Measurements from ENCODE around the gene EID2. TPM values are rescaled to one million over a fixed set of nuclear protein-coding genes. Genes with fewer than 3 reads are reported as not detected.

Gene EID2
- polyA plus RNA-seq, 1 of the 3 experiments (the other 2 are of a cell fraction): 14.1 TPM

GRCh38 chr19:39499932-39500331 lies 40.0 kb downstream of the EID2 start:
- WGBS (ENCODE audit: low lambda C conversion rate): 57% methylated on average over 8 of the region's 8 CpGs
- Histone ChIP-seq H4K20me1 (ENCODE audit: insufficient read depth) (no peaks in the 10 kb centered on the region), H3K27ac (ENCODE audit: low read depth in 2 of 2, low read length in 1 of 2) (no peak overlapping the region), H3K79me2 (ENCODE audit: insufficient read depth) (no peaks in the 10 kb centered on the region), H3K9me3 (no peaks in the 10 kb centered on the region), H2AFZ (ENCODE audit: low read depth) (no peak overlapping the region), H3K9me2 (no peaks in the 10 kb centered on the region), H3F3A (replicated peaks; ENCODE audit: insufficient read depth) (no peaks in the 10 kb centered on the region), H3K4me2 (no peak overlapping the region), H3K9ac (no peak overlapping the region), H3K27me3 (ENCODE audit: insufficient read depth) (no peaks in the 10 kb centered on the region; the same call in 1 of the 2 replicates), H3K36me3 (replicated peaks in 1 of 2; ENCODE audit: control insufficient read depth in 1 of 2, insufficient read depth in 2 of 2, low read length in 1 of 2) (no peaks in the 10 kb centered on the region), H3K4me1 (ENCODE audit: control insufficient read depth in 1 of 2, insufficient read depth in 2 of 2, low read depth in 1 of 2, low read length in 1 of 2) (peaks cover 0 to 9% of the 10 kb centered on the region in 2 experiments; a peak in 1 of 4 replicates), H3K4me3 (ENCODE audit: low read depth in 2 of 2, low read length in 1 of 2) (no peak overlapping the region)
- ChIA-PET POLR2A (no interaction called here), CTCF (interaction anchor here (1.0 to 3.0 kb wide), 4 partner anchors 10 to 39 kb away, joined by 3 to 15 read pairs (median 9); partner anchors contain the start of gene EID2B)
- TF ChIP-seq EZH2phosphoT487 (IDR thresholded peaks at IDR 0.05; ENCODE audit: borderline replicate concordance, low read depth) (no peak), YY1 (IDR thresholded peaks at IDR 0.05; ENCODE audit: low read depth) (no peak), RFX5 (IDR thresholded peaks at IDR 0.05; ENCODE audit: low read length) (no peak)
- DNase-seq: no peak

DNA sequence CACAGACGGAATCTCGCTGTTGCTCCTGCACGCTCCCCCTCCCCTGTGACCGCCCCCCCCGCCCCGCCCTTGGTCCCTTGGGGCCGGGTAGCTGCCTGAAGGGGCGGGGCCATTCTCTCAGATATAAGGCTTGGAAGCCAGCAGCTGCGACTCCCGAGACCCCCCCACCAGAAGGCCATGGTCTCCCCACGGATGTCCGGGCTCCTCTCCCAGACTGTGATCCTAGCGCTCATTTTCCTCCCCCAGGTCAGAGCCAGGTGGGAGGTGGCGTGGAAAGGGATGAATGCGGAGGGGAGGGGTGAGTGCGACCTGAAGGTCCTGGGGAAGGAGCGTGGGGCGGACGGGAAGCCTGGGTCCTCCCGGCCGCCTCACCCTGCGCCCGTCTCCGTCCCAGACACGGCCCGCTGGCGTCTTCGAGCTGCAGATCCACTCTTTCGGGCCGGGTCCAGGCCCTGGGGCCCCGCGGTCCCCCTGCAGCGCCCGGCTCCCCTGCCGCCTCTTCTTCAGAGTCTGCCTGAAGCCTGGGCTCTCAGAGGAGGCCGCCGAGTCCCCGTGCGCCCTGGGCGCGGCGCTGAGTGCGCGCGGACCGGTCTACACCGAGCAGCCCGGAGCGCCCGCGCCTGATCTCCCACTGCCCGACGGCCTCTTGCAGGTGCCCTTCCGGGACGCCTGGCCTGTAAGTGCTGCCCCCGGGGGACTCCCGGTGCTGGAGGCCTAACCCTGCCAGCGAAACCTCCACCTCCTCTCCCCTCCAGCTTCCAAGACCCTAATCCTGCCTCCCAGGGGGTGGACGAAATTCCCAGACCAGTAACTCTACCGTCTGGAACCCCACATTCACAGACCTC lies 40.9 kb downstream of the EID2 start, which contains the start of gene DLL3:
Gene DLL3, plus strand, starts transcription at position 150 of the 845 bp plus-strand sequence. Its CDS starts 28 bp downstream, at position 178.
- WGBS (ENCODE audit: low lambda C conversion rate): 13% methylated on average over 37 of the region's 60 CpGs
- ChIA-PET CTCF (interaction anchor here (0.7 to 3.0 kb wide), 9 partner anchors 8 to 41 kb away, joined by 3 to 16 read pairs (median 5); partner anchors contain the start of genes EID2 and EID2B), POLR2A (interaction anchor here (1.4 kb wide), 1 partner anchor 33 kb away, joined by 4 read pairs; the partner anchor contains the start of gene EID2B)
- Histone ChIP-seq H3K27me3 (ENCODE audit: insufficient read depth) (no peaks in the 10 kb centered on the region; the same call in 1 of the 2 replicates), H3K4me2 (peak within 1 kb of the TSS; percentile 56), H3K9ac (no peak within 1 kb of the TSS), H3K27ac (ENCODE audit: low read depth in 2 of 2, low read length in 1 of 2) (peak within 1 kb of the TSS in 1 of 2 experiments; percentile 40; a peak in 1 of 4 replicates), H3K36me3 (replicated peaks in 1 of 2; ENCODE audit: control insufficient read depth in 1 of 2, insufficient read depth in 2 of 2, low read length in 1 of 2) (no peaks in the 10 kb centered on the region), H4K20me1 (ENCODE audit: insufficient read depth) (no peaks in the 10 kb centered on the region), H3K9me2 (no peaks in the 10 kb centered on the region), H3F3A (replicated peaks; ENCODE audit: insufficient read depth) (no peaks in the 10 kb centered on the region), H3K4me1 (ENCODE audit: control insufficient read depth in 1 of 2, insufficient read depth in 2 of 2, low read depth in 1 of 2, low read length in 1 of 2) (peaks cover 0 to 9% of the 10 kb centered on the region in 2 experiments; a peak in 1 of 4 replicates), H2AFZ (ENCODE audit: low read depth) (peak within 1 kb of the TSS; percentile 12; the same call in 1 of the 2 replicates), H3K9me3 (no peaks in the 10 kb centered on the region), H3K79me2 (ENCODE audit: insufficient read depth) (no peaks in the 10 kb centered on the region), H3K4me3 (ENCODE audit: low read depth in 2 of 2, low read length in 1 of 2) (peak within 1 kb of the TSS in 1 of 2 experiments; percentile 32; a peak in 2 of 4 replicates)
- TF ChIP-seq ELF1 (IDR thresholded peaks at IDR 0.05) (no peak), CHD2 (IDR thresholded peaks at IDR 0.05; ENCODE audit: low read length, partially characterized antibody) (no peak), SMC3 (IDR thresholded peaks at IDR 0.05; ENCODE audit: low read depth, low read length) (no peak)
- DNase-seq: peak; percentile 59

- H3K9ac ChIP-seq: no peak overlapping the region
- ChIA-PET POLR2A (interaction anchor here (0.7 to 1.4 kb wide), 4 partner anchors 16 to 269 kb away, joined by 3 to 5 read pairs (median 4); partner anchors contain the start of genes EID2B, RPS16 and SELENOV), CTCF (interaction anchor here (0.6 to 2.6 kb wide), 27 partner anchors 8 to 175 kb away, joined by 3 to 44 read pairs (median 4); partner anchors contain the start of genes EID2, EID2B, RPS16 and SELENOV)
- H3K4me3 ChIP-seq (ENCODE audit: low read depth in 2 of 2, low read length in 1 of 2): peak overlapping the region in 1 of 2 experiments; percentile 20; a peak in 2 of 4 replicates
- H3K79me2 ChIP-seq (ENCODE audit: insufficient read depth): no peaks in the 10 kb centered on the region
- peak overlapping the region; percentile 56 for H3K4me2 ChIP-seq
- peaks cover 0 to 9% of the 10 kb centered on the region in 2 experiments; a peak in 1 of 4 replicates for H3K4me1 ChIP-seq (ENCODE audit: control insufficient read depth in 1 of 2, insufficient read depth in 2 of 2, low read depth in 1 of 2, low read length in 1 of 2)
- no peaks in the 10 kb centered on the region for H3K9me2 ChIP-seq
- H3K27me3 ChIP-seq (ENCODE audit: insufficient read depth): no peaks in the 10 kb centered on the region; the same call in 1 of the 2 replicates
- no peaks in the 10 kb centered on the region for H3K9me3 ChIP-seq
- no peaks in the 10 kb centered on the region for H3F3A ChIP-seq (replicated peaks; ENCODE audit: insufficient read depth)
- H3K36me3 ChIP-seq (replicated peaks in 1 of 2; ENCODE audit: control insufficient read depth in 1 of 2, insufficient read depth in 2 of 2, low read length in 1 of 2): no peaks in the 10 kb centered on the region
- peak overlapping the region; percentile 12; the same call in 1 of the 2 replicates for H2AFZ ChIP-seq (ENCODE audit: low read depth)
- H4K20me1 ChIP-seq (ENCODE audit: insufficient read depth): no peaks in the 10 kb centered on the region
- WGBS (ENCODE audit: low lambda C conversion rate): 20% methylated on average over 30 of the region's 40 CpGs
- peak; percentile 88 for DNase-seq
- peak overlapping the region in 1 of 2 experiments; percentile 40; a peak in 1 of 4 replicates for H3K27ac ChIP-seq (ENCODE audit: low read depth in 2 of 2, low read length in 1 of 2)
- TF ChIP-seq CHD2 (IDR thresholded peaks at IDR 0.05; ENCODE audit: low read length, partially characterized antibody): peak; percentile 68
- no peak for TF ChIP-seq NFIC (IDR thresholded peaks at IDR 0.05; ENCODE audit: borderline replicate concordance)
- TF ChIP-seq CTCF (IDR thresholded peaks at IDR 0.05): peak; percentile 47
- TF ChIP-seq RFX5 (IDR thresholded peaks at IDR 0.05; ENCODE audit: low read length): no peak
- TF ChIP-seq IRF3 (IDR thresholded peaks at IDR 0.05; ENCODE audit: low read depth, low read length): no peak
- peak; percentile 34; the same call in 1 of the 2 replicates for TF ChIP-seq SMC3 (IDR thresholded peaks at IDR 0.05; ENCODE audit: low read depth, low read length)
- TF ChIP-seq USF2 (IDR thresholded peaks at IDR 0.05; ENCODE audit: borderline replicate concordance, low read depth, low read length): no peak
- TF ChIP-seq RAD21 (IDR thresholded peaks at IDR 0.05; ENCODE audit: low read length): peak; percentile 65
- no peak for TF ChIP-seq POLR2AphosphoS5 (IDR thresholded peaks at IDR 0.05; ENCODE audit: low read depth, low read length)
These were observed 41.8 kb downstream of the EID2 start for GRCh38 chr19:39497996-39498797.
